Keratinocyte (primary cell): ENCODE measurements around the gene EVC. TPM values are rescaled to one million over a fixed set of nuclear protein-coding genes. Genes with fewer than 3 reads are reported as not detected.

ENCODE experiments used
- DNase-seq: peaks from one replicate; pipeline ENCODE4 v3.0.0-alpha.2; 2011; ENCODE audit warnings: low read depth, missing footprints, low spot score
- FAIRE-seq: peaks from 2 replicates; lab custom pipeline; 2011; peaks lifted over from hg19 to GRCh38; lab: Jason Lieb, UNC
- H2AFZ ChIP-seq: 2 replicates; pipeline ENCODE4 v1.6.0; 2012; ENCODE audit warnings: low read length, control low read depth, inconsistent platforms; ENCODE audit not compliant: control insufficient read depth
- H3K27ac ChIP-seq: 2 replicates; pipeline ENCODE4 v1.5.1; 2011; ENCODE audit warnings: low read length; ENCODE audit not compliant: control insufficient read depth, insufficient read depth
- H3K27me3 ChIP-seq: 3 replicates; pipeline ENCODE4 v1.6.0; 2011; ENCODE audit warnings: low read length; ENCODE audit not compliant: control insufficient read depth, insufficient read depth; ENCODE audit errors: extremely low read depth
- H3K36me3 ChIP-seq, 2 experiments: 2 replicates in 1 of 2; 3 replicates in 1 of 2; pipeline ENCODE4 v1.5.1; 2011; ENCODE audit warnings: low read length in 2 of 2, mild to moderate bottlenecking in 1 of 2; ENCODE audit not compliant: control insufficient read depth in 2 of 2, insufficient read depth in 2 of 2; ENCODE audit errors: extremely low read depth in 1 of 2
- H3K4me1 ChIP-seq: 3 replicates; pipeline ENCODE4 v1.5.1; 2011; ENCODE audit warnings: low read length; ENCODE audit not compliant: control insufficient read depth, insufficient read depth; ENCODE audit errors: extremely low read depth
- H3K4me2 ChIP-seq: 3 replicates; pipeline ENCODE4 v1.6.0; 2011; ENCODE audit warnings: low read depth, low read length; ENCODE audit not compliant: control insufficient read depth, insufficient read depth; ENCODE audit errors: extremely low read depth
- H3K4me3 ChIP-seq, 3 experiments: fragments of 200-600 bp in 1 of 3; sonication (generic) in 1 of 3; 2 replicates in 2 of 3; 3 replicates in 1 of 3; pipeline ENCODE4 v1.5.1; 2011 to 2016; ENCODE audit warnings: low read length in 3 of 3, mild to moderate bottlenecking in 3 of 3, control low read depth in 2 of 3, inconsistent platforms in 1 of 3, low read depth in 1 of 3, mixed read lengths in 1 of 3, mixed run types in 1 of 3, moderate library complexity in 1 of 3; ENCODE audit not compliant: control insufficient read depth in 2 of 3, insufficient read depth in 2 of 3; ENCODE audit errors: extremely low read depth in 1 of 3
- H3K79me2 ChIP-seq: 2 replicates; pipeline ENCODE4 v1.6.0; 2012; ENCODE audit warnings: low read length; ENCODE audit not compliant: control insufficient read depth, insufficient read depth
- H3K9ac ChIP-seq: 3 replicates; pipeline ENCODE4 v1.6.0; 2011; ENCODE audit warnings: low read length; ENCODE audit not compliant: control insufficient read depth, insufficient read depth; ENCODE audit errors: extremely low read depth
- H3K9me1 ChIP-seq: 3 replicates; pipeline ENCODE4 v1.6.0; 2011; ENCODE audit warnings: low read length; ENCODE audit not compliant: control insufficient read depth, insufficient read depth; ENCODE audit errors: extremely low read depth
- H3K9me3 ChIP-seq: 2 replicates; pipeline ENCODE4 v1.5.1; 2012; ENCODE audit warnings: low read depth, low read length; ENCODE audit not compliant: control insufficient read depth
- H4K20me1 ChIP-seq: 3 replicates; pipeline ENCODE4 v1.6.0; 2011; ENCODE audit warnings: low read length; ENCODE audit not compliant: control insufficient read depth, insufficient read depth; ENCODE audit errors: extremely low read depth
- CTCF ChIP-seq, 3 experiments: IDR thresholded peaks in 1 of 3; conservative IDR thresholded peaks in 1 of 3; optimal IDR thresholded peaks in 1 of 3; 2 replicates in 2 of 3; 3 replicates in 1 of 3; pipeline versions ENCODE3 to v1.5.1; 2011; ENCODE audit warnings: low read length in 3 of 3, mild to moderate bottlenecking in 3 of 3, moderate library complexity in 2 of 3, control low read depth in 1 of 3, inconsistent platforms in 1 of 3; ENCODE audit not compliant: insufficient read depth in 2 of 3; ENCODE audit errors: extremely low read depth in 1 of 3
- EZH2 ChIP-seq: IDR thresholded peaks from one replicate; pipeline ENCODE4 v1.6.1; 2012; ENCODE audit warnings: inconsistent platforms, mild to moderate bottlenecking, low read length, moderate library complexity
- dilution Hi-C: fragments of 300-500 bp; cut with MboI; formaldehyde crosslinking; loops from one replicate; pipeline ENCODE4 v1.7.0; 2020; ENCODE audit warnings: low sequenced_read_pairs; ENCODE audit not compliant: extremely low pct_ligation_motif_present
- polyA plus RNA-seq, 5 experiments: library from polyadenylated mRNA; depleted of rRNA in 3 of 5; stranded (reverse) in 3 of 5; stranded (forward) in 1 of 5; unstranded in 1 of 5; fragments of >200 nt; gene quantifications; 1 replicate in 1 of 5; 2 replicates in 3 of 5; 3 replicates in 1 of 5; pipeline versions ENCODE4 v1.2.1 to v1.2.3, GENCODE V29; 2011 to 2012; ENCODE audit warnings: missing spikeins in 2 of 5, low read depth in 1 of 5, low replicate concordance in 1 of 5

The EVC gene
- polyA plus RNA-seq, 1 donor (not counting 4 experiments of a cell fraction or from before 2014, with no cell fraction given), result 7.3 TPM

GRCh38 chr4:5716391-5716790 is 5.4 kb downstream of the EVC start:
- Histone ChIP-seq H3K9me1 (peaks cover 2% of the 10 kb centered on the region), H3K36me3 (peaks cover 12 to 34% of the 10 kb centered on the region in 2 experiments), H3K27ac (no peak overlapping the region), H4K20me1 (peaks cover 12% of the 10 kb centered on the region), H3K79me2 (peaks cover 86% of the 10 kb centered on the region), H3K9ac (no peak overlapping the region), H3K4me3 (no peak overlapping the region), H3K4me1 (peaks cover 17% of the 10 kb centered on the region), H3K27me3 (no peaks in the 10 kb centered on the region), H3K9me3 (no peaks in the 10 kb centered on the region), H3K4me2 (no peak overlapping the region), H2AFZ (no peak overlapping the region)
- TF ChIP-seq CTCF (optimal IDR thresholded peaks at IDR 0.05 in 1 of 3, IDR thresholded peaks at IDR 0.05 in 1 of 3, conservative IDR thresholded peaks at IDR 0.05 in 1 of 3; ENCODE audit: extremely low read depth in 1 of 3, insufficient read depth in 2 of 3, low read length in 3 of 3), result no peak
- TF ChIP-seq EZH2, result no peak
- dilution Hi-C loops, result no loop called here
- DNase-seq (no peak), FAIRE-seq (no peak)

DNA sequence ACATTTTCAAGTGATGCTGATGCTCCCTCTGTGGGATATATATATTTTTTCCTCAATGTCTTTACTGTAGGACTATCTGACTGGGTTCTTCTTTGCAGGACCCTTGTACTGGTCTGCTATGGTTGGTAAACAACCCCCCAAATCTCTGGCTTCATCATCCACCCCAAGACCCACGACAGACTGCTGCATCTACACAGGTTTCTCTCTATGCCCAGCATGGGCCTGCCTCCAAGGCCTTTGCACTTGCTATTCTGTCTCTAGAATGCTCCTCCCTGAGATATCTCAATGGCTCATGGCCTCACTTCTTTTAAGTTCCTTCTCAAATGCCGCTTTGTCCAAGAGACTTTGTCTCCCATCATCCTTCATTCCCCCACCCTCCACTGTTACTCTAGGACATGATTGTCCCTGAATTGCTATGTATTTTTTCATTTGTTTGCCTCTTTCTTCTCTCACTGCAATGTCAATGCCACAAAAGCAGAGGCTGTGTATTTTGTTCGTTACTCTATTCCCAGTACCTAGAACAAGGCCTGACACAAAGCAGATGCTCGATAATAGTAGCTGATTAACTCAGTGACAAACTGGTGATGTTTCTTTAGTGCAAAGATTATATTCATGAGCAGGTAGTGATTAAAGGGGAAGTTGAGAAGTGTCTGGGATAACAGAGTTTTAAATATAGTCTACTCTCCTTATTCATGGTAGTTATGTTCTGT is 6.6 kb downstream of the EVC start:
- peaks cover 12% of the 10 kb centered on the region for H4K20me1 ChIP-seq
- H3K9me3 ChIP-seq, result no peaks in the 10 kb centered on the region
- DNase-seq (no peak), FAIRE-seq (no peak)
- H3K9me1 ChIP-seq, result peaks cover 2% of the 10 kb centered on the region
- peaks cover 12 to 39% of the 10 kb centered on the region in 2 experiments for H3K36me3 ChIP-seq
- peaks cover 8% of the 10 kb centered on the region for H3K4me1 ChIP-seq
- TF ChIP-seq EZH2 (no peak), CTCF (optimal IDR thresholded peaks at IDR 0.05 in 1 of 3, IDR thresholded peaks at IDR 0.05 in 1 of 3, conservative IDR thresholded peaks at IDR 0.05 in 1 of 3; ENCODE audit: extremely low read depth in 1 of 3, insufficient read depth in 2 of 3, low read length in 3 of 3) (no peak)
- dilution Hi-C loops, result no loop called here
- H3K9ac ChIP-seq, result no peak overlapping the region
- H3K27me3 ChIP-seq, result no peaks in the 10 kb centered on the region
- no peak overlapping the region for H3K4me2 ChIP-seq
- H3K4me3 ChIP-seq, result no peak overlapping the region
- no peak overlapping the region for H3K27ac ChIP-seq
- H3K79me2 ChIP-seq, result peaks cover 81% of the 10 kb centered on the region
- H2AFZ ChIP-seq, result no peak overlapping the region
